Motor neuron (in vitro differentiated cells): ENCODE results near the gene DCAF11. TPM values are rescaled to one million over a fixed set of nuclear protein-coding genes. Genes with fewer than 3 reads are reported as not detected.
"Not testable (repeated sequence)": the region's sequence is repeated elsewhere in the genome, so short reads cannot be mapped to it uniquely, and the experiment has no call there.

Source experiments
- ATAC-seq, 8 experiments: fragments of 200-7000 bp; cut with Tn5 transposase; replicated peaks in 6 of 8; 2 replicates each; pipeline ENCODE4 v1.8.0; 2021; ENCODE audit warnings: mild to moderate bottlenecking in 8 of 8, moderate library complexity in 8 of 8
- H3K27ac ChIP-seq, 2 donors: fragments of 250-450 bp; sonication (Bioruptor Pico); 2 replicates each; pipeline ENCODE4 v1.9.0; 2021; ENCODE audit warnings: antibody characterized with exemption in 2 of 2, mild to moderate bottlenecking in 2 of 2, moderate library complexity in 1 of 2
- H3K4me1 ChIP-seq, 2 donors: fragments of 250-450 bp; sonication (Bioruptor Pico); replicated peaks in 1 of 2; 2 replicates each; pipeline ENCODE4 v1.6.1; 2021; ENCODE audit warnings: antibody characterized with exemption in 2 of 2, mild to moderate bottlenecking in 2 of 2, moderate library complexity in 1 of 2
- H3K4me3 ChIP-seq, 5 donors: fragments of 250-450 bp; sonication (Bioruptor Pico); 2 replicates each; pipeline ENCODE4 v1.9.0; 2021; ENCODE audit warnings: antibody characterized with exemption in 5 of 5, mild to moderate bottlenecking in 5 of 5, moderate library complexity in 4 of 5
- WGBS, 10 experiments: fragments of 450-650 bp; shearing (Covaris generic); methylation state at CpG; one replicate each; pipeline ENCODE4 v1.0.0; 2022; 5-methylcytosine and 5-hydroxymethylcytosine counted together
- in situ Hi-C, 9 experiments: fragments of 400-800 bp; cut with MboI; loops; one replicate each; pipeline ENCODE4 v1.15.0; 2021; ENCODE audit warnings: low sequenced_read_pairs in 9 of 9, low pct_unique_long_range_greater_than_20kb in 2 of 9; ENCODE audit not compliant: unreplicated experiment in 9 of 9
- total RNA-seq, 8 experiments: library from RNA; unstranded; fragments of 300-600 nt; gene quantifications; 2 replicates each; pipeline versions ENCODE4 v1.2.3 to v1.2.4, GENCODE V29; 2022

DCAF11 gene
- total RNA-seq, 8 experiments from 2014 or later, result 43.1 to 80.7 (median 52.6) TPM

DNA sequence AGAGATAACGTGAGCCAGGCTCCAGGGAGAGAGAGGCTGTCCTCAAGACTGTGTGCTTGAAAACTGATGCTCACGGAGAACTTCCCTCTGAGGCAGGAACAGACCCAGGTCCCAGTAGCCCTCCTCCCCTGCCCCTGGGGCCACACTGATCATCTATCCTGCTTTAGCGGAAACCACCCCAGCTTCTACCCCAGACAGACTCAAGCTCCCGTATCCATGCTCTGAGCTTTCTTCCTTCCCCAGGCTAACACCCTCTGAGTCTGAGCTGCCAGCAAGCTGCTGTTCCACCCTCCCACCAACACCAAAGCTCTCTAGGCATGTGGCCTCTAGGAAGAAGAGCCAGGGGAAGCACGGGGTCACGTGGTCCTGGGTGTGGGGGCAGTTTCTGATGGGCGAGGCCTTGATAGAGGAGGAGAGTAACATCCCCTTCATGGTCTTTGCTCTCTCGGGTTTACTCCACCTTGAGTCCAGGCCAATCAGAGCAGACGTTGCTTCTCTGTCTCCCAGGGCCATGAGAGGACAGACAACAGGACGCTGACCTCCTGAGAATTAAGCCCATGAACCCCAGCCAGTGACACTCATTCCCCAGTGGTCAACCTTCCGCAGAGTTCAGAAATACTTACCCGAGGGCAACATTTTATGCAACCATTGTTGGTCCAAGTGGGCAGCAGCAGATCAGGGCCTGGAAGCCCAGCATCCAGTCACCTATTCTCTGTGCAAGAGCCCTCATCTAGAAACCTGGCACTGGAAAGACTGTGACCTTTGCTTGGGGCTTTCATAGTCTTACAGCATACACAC is 19.1 kb upstream of the DCAF11 start:
- in situ Hi-C loops, result no loop called here
- peak overlapping the region; percentile 47 to 88 (median 66) for H3K4me3 ChIP-seq
- H3K4me1 ChIP-seq, result peaks cover 16 to 20% of the 10 kb centered on the region in 2 donors
- WGBS, 10 experiments, result 0 to 60% (median 44%) methylated on average over 1 to 6 of the region's 12 CpGs; no CpG with 5 or more reads in 3 of the 10 experiments
- peak; percentile 2 to 38 (median 16) for ATAC-seq
- peak overlapping the region; percentile 90 to 94 for H3K27ac ChIP-seq

DNA sequence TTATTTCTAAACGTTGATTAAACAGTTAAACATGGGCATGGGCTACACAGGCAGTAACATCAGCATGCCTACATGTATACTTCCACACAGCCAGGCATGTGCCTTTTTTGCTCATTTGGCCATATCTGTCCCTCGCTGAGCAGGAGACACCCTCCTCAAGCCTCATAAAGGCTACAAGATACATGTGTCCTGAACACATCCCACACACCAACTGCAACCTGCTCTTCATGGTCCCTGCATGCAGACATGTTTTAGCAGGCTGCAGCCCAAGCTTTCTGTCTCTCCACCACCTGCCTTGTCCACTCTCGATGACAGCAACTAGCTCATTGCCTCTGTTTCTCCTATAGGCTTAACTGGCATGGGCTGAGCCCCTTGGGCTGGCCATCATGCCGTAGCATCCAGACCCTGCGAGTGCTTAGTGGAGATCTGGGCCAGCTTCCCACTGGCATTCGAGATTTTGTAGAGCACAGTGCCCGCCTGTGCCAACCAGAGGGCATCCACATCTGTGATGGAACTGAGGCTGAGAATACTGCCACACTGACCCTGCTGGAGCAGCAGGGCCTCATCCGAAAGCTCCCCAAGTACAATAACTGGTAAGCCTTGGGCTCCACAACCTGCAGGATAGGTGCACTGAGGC is 17.9 kb upstream of the DCAF11 start:
- in situ Hi-C loops, result no loop called here
- H3K27ac ChIP-seq, result no peak overlapping the region
- no peak for ATAC-seq
- H3K4me1 ChIP-seq, result peaks cover 16 to 17% of the 10 kb centered on the region in 2 donors
- H3K4me3 ChIP-seq, result no peak overlapping the region
- 90 to 100% (median 96%) methylated on average over 1 to 4 of the region's 8 CpGs; no CpG with 5 or more reads in 5 of the 10 experiments for WGBS, 10 experiments

DNA sequence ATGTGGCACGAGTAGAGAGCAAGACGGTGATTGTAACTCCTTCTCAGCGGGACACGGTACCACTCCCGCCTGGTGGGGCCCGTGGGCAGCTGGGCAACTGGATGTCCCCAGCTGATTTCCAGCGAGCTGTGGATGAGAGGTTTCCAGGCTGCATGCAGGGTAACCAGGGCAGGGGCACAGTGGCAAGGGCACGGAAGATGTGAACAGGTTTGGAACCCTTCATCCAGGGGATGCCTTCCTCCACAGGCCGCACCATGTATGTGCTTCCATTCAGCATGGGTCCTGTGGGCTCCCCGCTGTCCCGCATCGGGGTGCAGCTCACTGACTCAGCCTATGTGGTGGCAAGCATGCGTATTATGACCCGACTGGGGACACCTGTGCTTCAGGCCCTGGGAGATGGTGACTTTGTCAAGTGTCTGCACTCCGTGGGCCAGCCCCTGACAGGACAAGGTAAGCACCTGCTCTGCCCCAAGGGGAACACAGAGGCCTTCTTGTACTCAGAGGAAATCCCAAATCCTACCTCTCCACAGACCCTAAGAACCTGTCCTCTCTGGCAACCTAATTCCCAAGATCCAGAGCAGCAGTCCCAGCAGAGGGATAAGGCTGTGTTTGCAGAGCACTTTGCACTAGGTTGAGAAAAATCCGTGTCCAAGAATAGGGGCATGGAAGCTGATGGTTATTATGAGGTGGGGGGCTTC is 16.2 kb upstream of the DCAF11 start:
- WGBS, 10 experiments, result 88 to 100% (median 90%) methylated on average over 1 to 13 of the region's 16 CpGs; no CpG with 5 or more reads in 5 of the 10 experiments
- ATAC-seq, result no peak
- peaks cover 15% of the 10 kb centered on the region in 2 donors for H3K4me1 ChIP-seq
- no peak overlapping the region for H3K4me3 ChIP-seq
- no peak overlapping the region for H3K27ac ChIP-seq
- in situ Hi-C loops, result no loop called here

DNA sequence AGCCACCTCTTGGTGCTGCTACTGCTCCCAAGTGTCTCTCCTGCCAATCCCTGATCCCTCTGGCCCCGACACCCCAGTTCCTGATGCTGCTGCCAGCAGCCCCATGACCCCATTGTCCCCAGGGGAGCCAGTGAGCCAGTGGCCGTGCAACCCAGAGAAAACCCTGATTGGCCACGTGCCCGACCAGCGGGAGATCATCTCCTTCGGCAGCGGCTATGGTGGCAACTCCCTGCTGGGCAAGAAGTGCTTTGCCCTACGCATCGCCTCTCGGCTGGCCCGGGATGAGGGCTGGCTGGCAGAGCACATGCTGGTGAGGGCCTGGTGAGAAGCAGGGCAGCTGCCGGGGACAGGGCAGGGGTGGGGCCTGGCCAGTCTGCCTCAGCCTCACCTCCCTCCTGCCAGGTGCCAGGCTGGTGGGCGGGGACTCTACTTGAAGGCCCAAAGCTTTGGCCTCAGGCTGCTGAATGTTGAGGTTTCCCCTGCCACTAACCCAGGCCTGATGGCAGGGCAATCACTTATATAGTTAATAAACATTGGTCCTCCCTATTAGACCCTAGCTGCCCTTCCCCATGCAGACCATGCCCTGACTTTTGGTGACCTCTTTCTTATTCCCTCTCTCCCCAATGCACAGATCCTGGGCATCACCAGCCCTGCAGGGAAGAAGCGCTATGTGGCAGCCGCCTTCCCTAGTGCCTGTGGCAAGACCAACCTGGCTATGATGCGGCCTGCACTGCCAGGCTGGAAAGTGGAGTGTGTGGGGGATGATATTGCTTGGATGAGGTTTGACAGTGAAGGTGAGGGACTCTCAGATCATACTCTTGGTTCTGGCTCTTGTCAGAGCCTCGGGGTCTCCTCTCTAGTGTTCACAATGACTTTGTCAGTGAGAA is 15.4 kb upstream of the DCAF11 start:
- WGBS, 10 experiments, result 76 to 100% (median 92%) methylated on average over 1 to 5 of the region's 17 CpGs; no CpG with 5 or more reads in 5 of the 10 experiments
- Histone ChIP-seq H3K4me1 (peaks cover 10 to 11% of the 10 kb centered on the region in 2 donors), H3K27ac (no peak overlapping the region), H3K4me3 (no peak overlapping the region)
- in situ Hi-C loops, result no loop called here
- no peak for ATAC-seq

DNA sequence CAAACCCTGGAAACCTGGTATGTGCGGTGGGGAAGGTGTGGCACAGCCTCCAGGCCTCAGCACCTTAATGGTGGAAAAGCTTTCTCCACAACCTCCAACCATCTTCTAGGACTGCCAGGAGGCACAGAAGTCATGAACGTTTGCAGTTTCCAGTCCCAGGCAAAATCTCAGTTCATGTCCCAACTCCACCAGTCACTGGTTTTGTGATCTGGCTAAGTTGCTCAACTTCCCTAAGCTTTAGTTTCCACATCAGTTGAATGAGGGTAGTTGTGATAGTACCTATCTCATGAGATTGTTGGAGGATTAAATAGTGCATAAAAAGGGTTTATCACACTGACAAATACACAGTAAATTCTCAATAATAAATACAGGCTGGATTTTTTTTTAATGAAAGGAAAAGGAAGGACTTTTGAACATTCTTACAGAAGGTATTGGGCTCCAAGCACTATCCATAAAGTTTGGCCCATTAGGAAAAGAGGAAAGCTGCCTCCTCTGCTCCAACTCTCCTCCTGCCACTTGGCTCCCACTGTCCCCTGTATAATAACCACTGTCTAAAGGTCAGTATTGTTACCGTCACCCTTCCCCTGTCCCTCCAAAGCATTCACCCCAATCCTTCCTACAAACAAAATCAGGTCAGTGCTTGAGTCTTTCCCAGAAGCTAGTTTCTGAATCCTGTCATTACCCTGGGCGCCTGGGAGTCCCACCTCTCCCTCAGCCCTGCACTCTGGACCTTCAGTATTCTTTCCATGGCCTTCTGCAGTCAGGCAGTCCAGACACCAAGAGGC is 14.2 kb upstream of the DCAF11 start:
- Histone ChIP-seq H3K4me3 (no peak overlapping the region), H3K27ac (no peak overlapping the region), H3K4me1 (peaks cover 6 to 7% of the 10 kb centered on the region in 2 donors)
- WGBS, 10 experiments, result 50 to 100% (median 72%) methylated on average over 1 to 3 of the region's 4 CpGs; no CpG with 5 or more reads in 3 of the 10 experiments
- no peak for ATAC-seq
- in situ Hi-C loops, result no loop called here

DNA sequence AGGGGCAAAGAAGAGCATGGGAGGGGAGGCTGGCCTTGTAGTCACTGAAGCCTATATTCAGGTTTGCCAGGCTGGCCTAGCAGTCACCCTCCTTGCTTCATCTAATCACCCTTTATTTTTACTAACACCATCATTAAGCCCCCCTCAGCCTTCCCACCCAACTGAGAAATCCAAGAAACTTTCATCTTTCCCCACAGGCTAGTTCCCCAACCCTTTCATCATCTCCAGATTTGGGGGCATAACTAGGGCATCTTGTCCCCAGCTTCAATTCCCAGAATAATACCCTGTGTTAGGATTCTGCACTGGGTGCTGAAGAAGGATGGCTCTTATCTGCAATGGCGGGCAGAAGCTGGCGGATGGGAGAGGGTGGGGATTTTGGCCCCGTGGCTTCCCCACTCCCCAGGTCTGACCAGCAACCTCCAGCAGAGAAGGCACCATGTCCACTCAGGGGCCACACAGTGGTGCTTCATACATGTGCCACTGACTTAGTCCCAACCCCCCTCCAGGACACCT is 13.5 kb upstream of the DCAF11 start:
- no peak for ATAC-seq
- 77 to 100% (median 87%) methylated on average over 1 to 3 of the region's 3 CpGs; no CpG with 5 or more reads in 7 of the 10 experiments for WGBS, 10 experiments
- Histone ChIP-seq H3K4me1 (peaks cover 0 to under 1% of the 10 kb centered on the region in 2 donors), H3K27ac (no peak overlapping the region), H3K4me3 (no peak overlapping the region)
- in situ Hi-C loops, result no loop called here

DNA sequence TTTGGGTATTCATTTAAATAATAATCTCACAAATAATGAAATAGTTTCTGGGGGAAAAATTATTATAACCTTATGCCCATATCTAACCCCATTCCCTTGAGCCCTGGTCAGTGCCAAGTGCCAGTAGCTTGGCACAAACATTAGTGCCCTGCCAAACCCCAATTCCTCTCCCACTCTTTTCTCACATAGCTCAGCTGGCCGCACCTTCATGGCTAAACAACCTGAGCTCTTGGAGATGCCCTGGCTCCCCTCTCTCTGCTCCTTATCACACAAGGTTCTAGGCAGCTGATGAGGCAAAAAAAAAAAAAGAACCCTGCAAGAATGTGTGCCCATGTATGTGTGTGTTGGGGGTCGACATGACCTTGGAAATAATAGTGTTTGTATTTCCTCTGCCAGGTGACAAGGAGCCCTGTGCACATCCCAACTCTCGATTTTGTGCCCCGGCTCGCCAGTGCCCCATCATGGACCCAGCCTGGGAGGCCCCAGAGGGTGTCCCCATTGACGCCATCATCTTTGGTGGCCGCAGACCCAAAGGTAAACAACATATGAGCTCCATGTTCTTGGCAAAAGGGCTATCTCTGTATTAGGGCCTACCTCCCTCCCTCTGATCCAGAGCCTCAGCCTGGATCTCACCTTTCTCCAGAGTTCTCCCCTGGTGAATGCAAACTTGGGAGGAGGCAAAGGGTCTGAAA is 12.1 kb upstream of the DCAF11 start:
- no peak overlapping the region for H3K27ac ChIP-seq
- no peak for ATAC-seq
- H3K4me3 ChIP-seq, result no peak overlapping the region
- no peaks in the 10 kb centered on the region for H3K4me1 ChIP-seq
- WGBS, 10 experiments, result 70 to 100% (median 85%) methylated on average over 1 to 3 of the region's 7 CpGs; no CpG with 5 or more reads in 4 of the 10 experiments
- in situ Hi-C loops, result no loop called here

DNA sequence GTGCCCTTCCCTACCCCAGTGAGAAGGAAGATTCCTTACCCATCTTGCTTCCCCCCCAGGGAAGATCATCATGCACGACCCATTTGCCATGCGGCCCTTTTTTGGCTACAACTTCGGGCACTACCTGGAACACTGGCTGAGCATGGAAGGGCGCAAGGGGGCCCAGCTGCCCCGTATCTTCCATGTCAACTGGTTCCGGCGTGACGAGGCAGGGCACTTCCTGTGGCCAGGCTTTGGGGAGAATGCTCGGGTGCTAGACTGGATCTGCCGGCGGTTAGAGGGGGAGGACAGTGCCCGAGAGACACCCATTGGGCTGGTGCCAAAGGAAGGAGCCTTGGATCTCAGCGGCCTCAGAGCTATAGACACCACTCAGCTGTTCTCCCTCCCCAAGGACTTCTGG is 11.1 kb upstream of the DCAF11 start:
- WGBS, 10 experiments, result 71 to 100% (median 87%) methylated on average over 1 to 7 of the region's 13 CpGs; no CpG with 5 or more reads in 6 of the 10 experiments
- Histone ChIP-seq H3K27ac (no peak overlapping the region), H3K4me3 (no peak overlapping the region), H3K4me1 (no peaks in the 10 kb centered on the region)
- no peak for ATAC-seq
- in situ Hi-C loops, result no loop called here

DNA sequence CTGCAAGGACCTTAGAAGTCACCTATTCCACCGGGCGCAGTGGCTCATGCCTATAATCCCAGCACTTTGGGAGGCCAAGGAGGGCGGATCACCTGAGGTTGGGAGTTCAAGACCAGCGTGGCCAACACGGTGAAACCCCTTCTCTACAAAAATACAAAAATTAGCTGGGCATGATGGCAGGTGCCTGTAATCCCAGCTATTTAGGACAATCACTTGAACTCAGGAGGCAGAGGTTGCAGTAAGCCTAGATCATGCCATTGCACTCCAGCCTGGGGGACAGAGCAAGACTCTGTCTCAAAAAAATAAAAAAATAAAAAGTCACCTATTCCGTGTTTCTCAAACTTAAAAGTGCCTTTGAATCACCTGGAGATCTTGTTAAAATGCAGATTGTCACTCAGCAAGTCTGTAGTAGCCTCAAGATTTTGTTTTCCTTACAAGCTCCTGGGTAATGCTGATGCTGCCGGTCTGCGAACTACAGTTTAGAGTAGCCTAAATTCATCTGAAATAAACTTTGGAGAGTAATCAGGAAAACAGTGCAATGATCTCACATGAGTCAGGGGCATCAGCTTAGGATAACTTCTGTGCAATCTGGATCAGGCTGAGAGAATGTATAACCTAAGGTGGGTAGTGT is 8.9 kb upstream of the DCAF11 start:
- H3K27ac ChIP-seq, in situ Hi-C loops, H3K4me1 ChIP-seq, H3K4me3 ChIP-seq, ATAC-seq: not testable (repeated sequence)
- 80 to 100% (median 92%) methylated on average over 1 to 8 of the region's 8 CpGs; no CpG with 5 or more reads in 2 of the 10 experiments for WGBS, 10 experiments

DNA sequence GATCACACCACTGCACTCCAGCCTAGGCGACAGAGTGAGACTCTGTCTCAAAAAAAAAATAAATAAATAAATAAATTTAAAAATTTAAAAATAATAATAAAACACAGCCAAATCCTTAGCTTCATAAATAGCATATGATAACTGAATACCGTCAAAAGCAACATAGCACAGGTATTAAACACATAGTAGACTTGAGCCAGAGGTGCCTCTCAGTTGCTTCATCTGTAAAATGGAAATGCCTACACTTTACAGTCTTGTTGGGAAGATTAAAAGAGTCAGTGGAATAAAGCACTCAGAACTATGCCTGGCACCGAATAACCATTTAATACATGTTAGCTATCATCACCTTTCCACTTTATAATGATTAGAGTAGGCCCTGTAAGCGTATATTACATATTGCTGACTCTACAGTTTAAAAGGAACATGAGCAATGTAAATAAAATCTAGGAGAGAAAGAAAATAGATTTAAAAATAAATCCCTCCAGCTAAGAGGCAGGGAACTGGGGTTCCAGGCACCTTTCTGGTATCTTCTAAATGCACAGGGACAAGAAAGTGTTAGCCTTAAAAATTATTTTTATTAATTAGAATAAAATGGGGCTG is 7.8 kb upstream of the DCAF11 start:
- Histone ChIP-seq H3K4me1 (no peaks in the 10 kb centered on the region), H3K27ac (no peak overlapping the region), H3K4me3 (no peak overlapping the region)
- ATAC-seq, result no peak
- WGBS, 10 experiments, result 55 to 92% (median 77%) methylated on average over 2 to 4 of the region's 4 CpGs
- in situ Hi-C loops, result no loop called here
